Esophagus squamous epithelium (tissue), 4 donors: ENCODE results near the gene SERPINF2.

Experiments
- CTCF ChIP-seq, 6 experiments: fragments of 450-650 bp in 4 of 6; fragments of 200-600 bp in 2 of 6; sonication (generic) in 2 of 6; IDR thresholded peaks; one replicate each; pipeline ENCODE4 v1.5.1; 2016 to 2019; ENCODE audit warnings: antibody characterized with exemption in 6 of 6, mild to moderate bottlenecking in 4 of 6, moderate library complexity in 4 of 6
- POLR2A ChIP-seq, 4 donors: fragments of 450-650 bp; IDR thresholded peaks; one replicate each; pipeline ENCODE4 v1.6.1; 2017; ENCODE audit warnings: antibody characterized with exemption in 4 of 4, mild to moderate bottlenecking in 4 of 4, moderate library complexity in 3 of 4

DNA sequence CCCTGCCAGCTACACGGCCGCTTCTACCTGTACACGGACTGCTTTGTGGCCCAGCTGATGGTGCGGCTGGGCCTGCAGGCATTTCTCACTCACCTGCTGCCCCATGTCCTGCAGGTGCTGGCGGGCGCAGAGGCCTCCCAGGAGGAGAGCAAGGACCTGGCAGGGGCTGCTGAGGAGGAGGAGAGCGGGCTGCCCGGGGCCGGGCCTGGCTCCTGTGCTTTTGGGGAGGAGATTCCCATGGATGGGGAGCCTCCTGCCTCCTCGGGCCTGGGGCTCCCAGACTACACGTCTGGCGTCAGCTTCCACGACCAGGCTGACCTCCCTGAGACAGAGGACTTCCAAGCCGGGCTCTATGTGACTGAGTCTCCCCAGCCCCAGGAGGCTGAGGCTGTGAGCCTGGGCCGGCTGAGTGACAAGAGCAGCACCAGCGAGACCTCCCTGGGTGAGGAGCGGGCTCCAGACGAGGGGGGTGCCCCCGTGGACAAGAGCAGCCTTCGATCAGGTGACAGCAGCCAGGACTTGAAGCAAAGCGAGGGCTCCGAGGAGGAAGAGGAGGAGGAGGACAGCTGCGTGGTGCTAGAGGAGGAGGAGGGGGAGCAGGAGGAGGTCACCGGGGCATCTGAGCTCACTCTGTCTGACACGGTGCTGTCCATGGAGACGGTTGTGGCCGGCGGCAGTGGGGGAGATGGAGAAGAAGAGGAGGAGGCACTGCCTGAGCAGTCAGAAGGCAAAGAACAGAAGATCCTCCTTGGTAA lies 14.6 kb upstream of the SERPINF2 start:
- TF ChIP-seq CTCF (IDR thresholded peaks at IDR 0.05) (no peak), POLR2A (IDR thresholded peaks at IDR 0.05) (no peak)
